ENCODE data around the gene NTRK3. TPM values are rescaled to one million over a fixed set of nuclear protein-coding genes. Genes with fewer than 3 reads are reported as not detected.

NTRK3 gene
- total RNA-seq, 1 experiment from 2014 or later, result not detected

- CTCF ChIA-PET, result no interaction called here
- H3K27me3 Mint-ChIP-seq (ENCODE audit: unreplicated experiment), result peaks cover 36% of the 10 kb centered on the region
- BruUV-seq (replicated peaks), result no TSS peak
- H3K4me3 Mint-ChIP-seq (ENCODE audit: low read depth, unreplicated experiment), result no peak overlapping the region
- intact Hi-C loops (cut with micrococcal nuclease; ENCODE audit: unreplicated experiment), result no loop called here
- no peaks in the 10 kb centered on the region for H3K4me1 Mint-ChIP-seq (ENCODE audit: low read depth, unreplicated experiment)
- no peak for DNase-seq
- no peak for TF ChIP-seq CTCF (IDR thresholded peaks at IDR 0.05; ENCODE audit: unreplicated experiment)
- H3K36me3 Mint-ChIP-seq (ENCODE audit: insufficient read depth, unreplicated experiment), result no peaks in the 10 kb centered on the region
- H3K9me3 Mint-ChIP-seq (ENCODE audit: low read depth, unreplicated experiment), result no peaks in the 10 kb centered on the region
- no peak overlapping the region for H3K27ac Mint-ChIP-seq (ENCODE audit: unreplicated experiment)
Measured at GRCh38 chr15:88090481-88091011, 166.0 kb downstream of the NTRK3 start.

GRCh38 chr15:88089731-88090130, 166.8 kb downstream of the NTRK3 start:
- no TSS peak for BruUV-seq (replicated peaks)
- Mint-ChIP-seq H3K27me3 (ENCODE audit: unreplicated experiment) (peaks cover 36% of the 10 kb centered on the region), H3K4me1 (ENCODE audit: low read depth, unreplicated experiment) (no peaks in the 10 kb centered on the region), H3K36me3 (ENCODE audit: insufficient read depth, unreplicated experiment) (no peaks in the 10 kb centered on the region), H3K27ac (ENCODE audit: unreplicated experiment) (no peak overlapping the region), H3K4me3 (ENCODE audit: low read depth, unreplicated experiment) (no peak overlapping the region), H3K9me3 (ENCODE audit: low read depth, unreplicated experiment) (no peaks in the 10 kb centered on the region)
- intact Hi-C loops (cut with micrococcal nuclease; ENCODE audit: unreplicated experiment), result no loop called here
- CTCF ChIA-PET, result no interaction called here
- no peak for DNase-seq
- TF ChIP-seq CTCF (IDR thresholded peaks at IDR 0.05; ENCODE audit: unreplicated experiment), result no peak

- H3K27ac Mint-ChIP-seq (ENCODE audit: unreplicated experiment), result no peak overlapping the region
- H3K27me3 Mint-ChIP-seq (ENCODE audit: unreplicated experiment), result peaks cover 36% of the 10 kb centered on the region
- no peaks in the 10 kb centered on the region for H3K36me3 Mint-ChIP-seq (ENCODE audit: insufficient read depth, unreplicated experiment)
- no peak overlapping the region for H3K4me3 Mint-ChIP-seq (ENCODE audit: low read depth, unreplicated experiment)
- intact Hi-C loops (cut with micrococcal nuclease; ENCODE audit: unreplicated experiment), result no loop called here
- TF ChIP-seq CTCF (IDR thresholded peaks at IDR 0.05; ENCODE audit: unreplicated experiment), result no peak
- no peak for DNase-seq
- CTCF ChIA-PET, result no interaction called here
- H3K4me1 Mint-ChIP-seq (ENCODE audit: low read depth, unreplicated experiment), result no peaks in the 10 kb centered on the region
- H3K9me3 Mint-ChIP-seq (ENCODE audit: low read depth, unreplicated experiment), result no peaks in the 10 kb centered on the region
- BruUV-seq (replicated peaks), result no TSS peak
Measured at GRCh38 chr15:88089024-88089620, 167.4 kb downstream of the NTRK3 start.

- intact Hi-C loops (cut with micrococcal nuclease; ENCODE audit: unreplicated experiment), result no loop called here
- no TSS peak for BruUV-seq (replicated peaks)
- no peaks in the 10 kb centered on the region for H3K36me3 Mint-ChIP-seq (ENCODE audit: insufficient read depth, unreplicated experiment)
- H3K4me3 Mint-ChIP-seq (ENCODE audit: low read depth, unreplicated experiment), result no peak overlapping the region
- CTCF ChIA-PET, result interaction anchor here (0.7 kb wide), 1 partner anchor 528 kb away, joined by 3 read pairs; no protein-coding TSS in a partner anchor
- no peak overlapping the region for H3K27ac Mint-ChIP-seq (ENCODE audit: unreplicated experiment)
- no peaks in the 10 kb centered on the region for H3K4me1 Mint-ChIP-seq (ENCODE audit: low read depth, unreplicated experiment)
- no peak for DNase-seq
- peaks cover 2% of the 10 kb centered on the region for H3K9me3 Mint-ChIP-seq (ENCODE audit: low read depth, unreplicated experiment)
- peaks cover under 1% of the 10 kb centered on the region for H3K27me3 Mint-ChIP-seq (ENCODE audit: unreplicated experiment)
- TF ChIP-seq CTCF (IDR thresholded peaks at IDR 0.05; ENCODE audit: unreplicated experiment), result no peak
Measured at GRCh38 chr15:88083811-88084760, 172.5 kb downstream of the NTRK3 start.
